Fibroblast of lung (primary cell): ENCODE measurements around the gene TEX2. TPM values are rescaled to one million over a fixed set of nuclear protein-coding genes. Genes with fewer than 3 reads are reported as not detected.

Experiments
- DNase-seq, 2 donors: peaks; one replicate each; pipeline versions ENCODE4 v3.0.0 to v3.0.0-alpha.2; 2010; ENCODE audit warnings: low read depth in 2 of 2
- H2AFZ ChIP-seq: 2 replicates; pipeline ENCODE4 v1.5.1; 2012; ENCODE audit warnings: low read length, control low read depth, inconsistent platforms
- H3K27ac ChIP-seq: 2 replicates; pipeline ENCODE4 v1.5.1; 2011; ENCODE audit warnings: low read length, control low read depth; ENCODE audit not compliant: insufficient read depth
- H3K27me3 ChIP-seq: 2 replicates; pipeline ENCODE4 v1.5.1; 2011; ENCODE audit warnings: mild to moderate bottlenecking, low read length; ENCODE audit not compliant: control insufficient read depth, insufficient read depth
- H3K36me3 ChIP-seq: 2 replicates; pipeline ENCODE4 v1.5.1; 2011; ENCODE audit warnings: low read length; ENCODE audit not compliant: control insufficient read depth, insufficient read depth
- H3K4me1 ChIP-seq: 2 replicates; pipeline ENCODE4 v1.5.1; 2011; ENCODE audit warnings: low read length; ENCODE audit not compliant: control insufficient read depth, insufficient read depth; ENCODE audit errors: extremely low read depth
- H3K4me2 ChIP-seq: 2 replicates; pipeline ENCODE4 v1.5.1; 2011; ENCODE audit warnings: low read length, control low read depth; ENCODE audit not compliant: insufficient read depth; ENCODE audit errors: extremely low read depth
- H3K4me3 ChIP-seq, 4 experiments: fragments of 200-600 bp in 1 of 4; sonication (generic) in 1 of 4; replicated peaks in 1 of 4; 2 replicates each; pipeline ENCODE4 v1.5.1; 2011 to 2016; ENCODE audit warnings: low read length in 4 of 4, low read depth in 3 of 4, mild to moderate bottlenecking in 3 of 4, control low read depth in 2 of 4, inconsistent platforms in 1 of 4, mixed read lengths in 1 of 4; ENCODE audit not compliant: insufficient read depth in 1 of 4; ENCODE audit errors: control extremely low read depth in 1 of 4
- H3K79me2 ChIP-seq: 2 replicates; pipeline ENCODE4 v1.5.1; 2012; ENCODE audit warnings: mild to moderate bottlenecking, low read length, inconsistent platforms; ENCODE audit not compliant: control insufficient read depth, insufficient read depth
- H3K9ac ChIP-seq: 2 replicates; pipeline ENCODE4 v1.5.1; 2011; ENCODE audit warnings: mild to moderate bottlenecking, low read length, control low read depth; ENCODE audit not compliant: insufficient read depth
- H3K9me3 ChIP-seq: 2 replicates; pipeline ENCODE4 v1.5.1; 2012; ENCODE audit warnings: low read depth, low read length; ENCODE audit not compliant: control insufficient read depth, insufficient read depth
- H4K20me1 ChIP-seq: 2 replicates; pipeline ENCODE4 v1.5.1; 2011; ENCODE audit warnings: low read length; ENCODE audit not compliant: control insufficient read depth, insufficient read depth; ENCODE audit errors: extremely low read depth
- EZH2 ChIP-seq: IDR thresholded peaks from 2 replicates; pipeline ENCODE4 v1.5.1; 2012; ENCODE audit warnings: low read length, control low read depth, mild to moderate bottlenecking; ENCODE audit errors: missing control alignments
- polyA plus RNA-seq, 2 donors: library from polyadenylated mRNA; depleted of rRNA in 1 of 2; stranded (reverse) in 1 of 2; unstranded in 1 of 2; fragments of >200 nt; gene quantifications; 2 replicates each; pipeline ENCODE4 v1.2.1, GENCODE V29; 2011 to 2012; ENCODE audit warnings: missing spikeins in 1 of 2
- total RNA-seq: library from RNA; depleted of rRNA; stranded (reverse); fragments of >200 nt; gene quantifications from 2 replicates; pipeline ENCODE4 v1.2.1, GENCODE V29; 2014
- TF ChIP-seq, protein P1 (sequence below), 2 donors: IDR thresholded peaks in 1 of 2; conservative IDR thresholded peaks in 1 of 2; 1 replicate in 1 of 2; 2 replicates in 1 of 2; pipeline ENCODE4 v1.5.1; 2011 to 2012; ENCODE audit warnings: low read length in 2 of 2, control low read depth in 1 of 2, inconsistent platforms in 1 of 2, low read depth in 1 of 2, mild to moderate bottlenecking in 1 of 2

TEX2 gene
- total and polyA plus RNA-seq, 2 donors (not counting 1 experiment from before 2014, with no cell fraction given), result 18.6 to 33.4 TPM

DNA sequence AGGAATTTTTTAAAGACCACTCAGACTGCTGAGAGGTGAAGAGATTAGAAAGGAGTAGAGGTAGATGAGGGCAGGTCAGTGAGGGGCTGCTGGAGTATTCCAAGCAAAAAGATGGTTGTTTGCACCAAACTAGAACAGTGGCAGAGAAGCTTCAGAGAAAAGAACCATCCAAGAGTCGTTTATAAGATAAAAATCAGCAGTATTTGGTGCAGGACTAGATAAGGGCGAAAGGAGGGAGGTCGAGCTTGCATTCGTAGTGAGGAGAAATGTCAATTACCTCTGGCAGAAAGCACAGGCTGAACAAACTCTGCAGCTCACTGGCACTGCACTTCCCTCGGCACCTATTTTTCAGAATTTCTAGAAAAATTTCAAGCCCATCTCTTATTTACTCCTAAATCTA, 9.6 kb downstream of the TEX2 start:
- no peak overlapping the region for H3K4me3 ChIP-seq
- H3K27me3 ChIP-seq, result no peaks in the 10 kb centered on the region
- H3K79me2 ChIP-seq, result peaks cover 8% of the 10 kb centered on the region
- no peak for TF ChIP-seq EZH2
- TF ChIP-seq, protein P1, sequence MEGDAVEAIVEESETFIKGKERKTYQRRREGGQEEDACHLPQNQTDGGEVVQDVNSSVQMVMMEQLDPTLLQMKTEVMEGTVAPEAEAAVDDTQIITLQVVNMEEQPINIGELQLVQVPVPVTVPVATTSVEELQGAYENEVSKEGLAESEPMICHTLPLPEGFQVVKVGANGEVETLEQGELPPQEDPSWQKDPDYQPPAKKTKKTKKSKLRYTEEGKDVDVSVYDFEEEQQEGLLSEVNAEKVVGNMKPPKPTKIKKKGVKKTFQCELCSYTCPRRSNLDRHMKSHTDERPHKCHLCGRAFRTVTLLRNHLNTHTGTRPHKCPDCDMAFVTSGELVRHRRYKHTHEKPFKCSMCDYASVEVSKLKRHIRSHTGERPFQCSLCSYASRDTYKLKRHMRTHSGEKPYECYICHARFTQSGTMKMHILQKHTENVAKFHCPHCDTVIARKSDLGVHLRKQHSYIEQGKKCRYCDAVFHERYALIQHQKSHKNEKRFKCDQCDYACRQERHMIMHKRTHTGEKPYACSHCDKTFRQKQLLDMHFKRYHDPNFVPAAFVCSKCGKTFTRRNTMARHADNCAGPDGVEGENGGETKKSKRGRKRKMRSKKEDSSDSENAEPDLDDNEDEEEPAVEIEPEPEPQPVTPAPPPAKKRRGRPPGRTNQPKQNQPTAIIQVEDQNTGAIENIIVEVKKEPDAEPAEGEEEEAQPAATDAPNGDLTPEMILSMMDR (conservative IDR thresholded peaks at IDR 0.05 in 1 of 2, IDR thresholded peaks at IDR 0.05 in 1 of 2; ENCODE audit: low read depth in 1 of 2, low read length in 2 of 2), result no peak
- H3K4me2 ChIP-seq, result no peak overlapping the region
- H3K9me3 ChIP-seq, result no peaks in the 10 kb centered on the region
- no peaks in the 10 kb centered on the region for H3K4me1 ChIP-seq
- H4K20me1 ChIP-seq, result no peaks in the 10 kb centered on the region
- H2AFZ ChIP-seq, result no peak overlapping the region
- no peak overlapping the region for H3K27ac ChIP-seq
- DNase-seq, result no peak
- no peak overlapping the region for H3K9ac ChIP-seq
- no peaks in the 10 kb centered on the region for H3K36me3 ChIP-seq

DNA sequence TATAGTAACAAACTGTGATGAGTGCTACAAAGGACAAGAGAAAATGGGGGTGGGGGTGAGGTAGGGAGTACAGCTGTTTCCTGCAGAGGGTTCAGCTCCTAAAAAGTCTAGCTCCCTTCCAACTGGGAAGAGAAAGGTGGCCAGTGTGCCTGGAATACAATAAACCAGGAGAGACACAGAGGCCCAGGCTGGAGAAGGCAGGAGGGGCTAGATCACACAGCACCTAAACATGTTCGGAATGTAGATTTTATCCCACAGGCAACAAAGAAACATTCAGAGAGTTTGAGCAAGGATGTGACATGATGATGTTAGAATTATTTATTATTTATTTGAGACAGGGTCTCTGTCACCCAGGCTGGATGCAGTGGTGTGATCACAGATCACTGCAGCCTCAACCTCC, 10.2 kb downstream of the TEX2 start:
- Histone ChIP-seq H4K20me1 (no peaks in the 10 kb centered on the region), H3K9me3 (no peaks in the 10 kb centered on the region), H3K4me2 (no peak overlapping the region), H3K4me1 (no peaks in the 10 kb centered on the region), H3K36me3 (no peaks in the 10 kb centered on the region), H2AFZ (no peak overlapping the region), H3K9ac (no peak overlapping the region), H3K4me3 (no peak overlapping the region), H3K27ac (no peak overlapping the region), H3K79me2 (peaks cover 6% of the 10 kb centered on the region), H3K27me3 (no peaks in the 10 kb centered on the region)
- TF ChIP-seq, protein P1 (conservative IDR thresholded peaks at IDR 0.05 in 1 of 2, IDR thresholded peaks at IDR 0.05 in 1 of 2; ENCODE audit: low read depth in 1 of 2, low read length in 2 of 2), result no peak
- no peak for TF ChIP-seq EZH2
- DNase-seq, result peak in 1 of 2 donors; percentile 60

DNA sequence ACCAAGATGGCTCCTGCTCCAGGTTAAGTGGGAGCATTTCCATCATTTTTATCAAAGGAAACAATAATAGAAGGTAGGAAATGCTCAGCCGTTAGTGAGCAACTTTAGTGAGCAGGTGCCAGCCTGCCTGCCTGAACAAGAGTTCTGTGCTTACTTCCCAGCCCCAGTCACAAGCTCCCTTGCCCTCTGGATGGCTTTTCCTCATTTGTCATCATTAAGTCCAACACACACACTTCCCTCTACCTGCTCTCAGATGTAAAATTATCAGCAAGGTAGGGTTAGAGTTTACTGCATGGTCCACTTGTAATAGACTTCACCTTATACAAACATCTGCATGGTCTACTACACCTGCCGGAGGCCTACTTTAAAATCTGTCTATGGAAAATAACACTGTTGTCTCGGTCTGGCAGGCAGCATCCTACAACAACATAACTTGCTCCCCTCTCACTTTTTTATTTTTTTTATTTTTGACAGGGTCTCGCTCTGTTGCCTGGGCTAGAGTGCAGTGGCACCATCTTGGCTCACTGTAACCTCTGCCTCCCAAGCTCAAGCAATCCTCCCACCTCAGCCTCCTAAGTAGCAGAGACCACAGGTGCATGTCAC, 12.7 kb downstream of the TEX2 start:
- H3K9me3 ChIP-seq, result no peaks in the 10 kb centered on the region
- no peaks in the 10 kb centered on the region for H3K4me1 ChIP-seq
- no peak overlapping the region for H3K4me3 ChIP-seq
- DNase-seq, result no peak
- no peaks in the 10 kb centered on the region for H3K79me2 ChIP-seq
- H4K20me1 ChIP-seq, result no peaks in the 10 kb centered on the region
- TF ChIP-seq EZH2, result no peak
- H2AFZ ChIP-seq, result no peak overlapping the region
- no peaks in the 10 kb centered on the region for H3K36me3 ChIP-seq
- H3K9ac ChIP-seq, result no peak overlapping the region
- no peaks in the 10 kb centered on the region for H3K27me3 ChIP-seq
- H3K27ac ChIP-seq, result no peak overlapping the region
- no peak overlapping the region for H3K4me2 ChIP-seq
